GM19240 (cell line): ENCODE data around the gene TIE1.
"Not testable (repeated sequence)": the region's sequence is repeated elsewhere in the genome, so short reads cannot be mapped to it uniquely, and the experiment has no call there.

Source experiments
- DNase-seq: peaks from one replicate; pipeline ENCODE4 v3.0.0; 2011; ENCODE audit warnings: low spot score; ENCODE audit not compliant: insufficient read length

TIE1 gene

DNA sequence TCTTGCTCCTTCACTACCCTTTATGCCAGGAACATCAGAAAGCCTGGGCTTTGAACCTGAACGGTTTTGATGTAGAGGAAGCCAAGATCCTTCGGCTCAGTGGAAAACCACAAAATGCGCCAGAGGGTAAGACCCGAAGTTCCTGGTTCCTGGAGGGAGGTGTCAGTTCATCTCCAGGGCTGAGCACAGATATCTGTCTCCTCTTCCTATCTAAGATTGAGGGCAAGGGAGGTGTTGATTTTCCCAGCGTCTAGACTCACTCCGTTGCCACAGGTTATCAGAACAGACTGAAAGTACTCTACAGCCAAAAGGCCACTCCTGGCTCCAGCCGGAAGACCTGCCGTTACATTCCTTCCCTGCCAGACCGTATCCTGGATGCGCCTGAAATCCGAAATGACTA, 58.9 kb downstream of the TIE1 start:
- DNase-seq = no peak

DNA sequence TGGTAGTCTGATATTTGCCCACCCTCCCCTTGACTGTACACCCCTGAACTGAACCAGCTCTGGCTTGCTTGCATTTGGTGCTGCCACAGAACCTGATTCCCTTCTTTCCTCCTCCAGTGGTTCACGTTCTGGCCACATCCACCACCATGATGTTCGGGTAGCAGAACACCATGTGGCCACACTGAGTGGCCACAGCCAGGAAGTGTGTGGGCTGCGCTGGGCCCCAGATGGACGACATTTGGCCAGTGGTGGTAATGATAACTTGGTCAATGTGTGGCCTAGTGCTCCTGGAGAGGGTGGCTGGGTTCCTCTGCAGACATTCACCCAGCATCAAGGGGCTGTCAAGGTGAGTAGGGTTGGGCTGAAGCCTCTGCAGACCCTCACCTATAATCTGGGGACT, 59.8 kb downstream of the TIE1 start:
- DNase-seq = no peak

DNA sequence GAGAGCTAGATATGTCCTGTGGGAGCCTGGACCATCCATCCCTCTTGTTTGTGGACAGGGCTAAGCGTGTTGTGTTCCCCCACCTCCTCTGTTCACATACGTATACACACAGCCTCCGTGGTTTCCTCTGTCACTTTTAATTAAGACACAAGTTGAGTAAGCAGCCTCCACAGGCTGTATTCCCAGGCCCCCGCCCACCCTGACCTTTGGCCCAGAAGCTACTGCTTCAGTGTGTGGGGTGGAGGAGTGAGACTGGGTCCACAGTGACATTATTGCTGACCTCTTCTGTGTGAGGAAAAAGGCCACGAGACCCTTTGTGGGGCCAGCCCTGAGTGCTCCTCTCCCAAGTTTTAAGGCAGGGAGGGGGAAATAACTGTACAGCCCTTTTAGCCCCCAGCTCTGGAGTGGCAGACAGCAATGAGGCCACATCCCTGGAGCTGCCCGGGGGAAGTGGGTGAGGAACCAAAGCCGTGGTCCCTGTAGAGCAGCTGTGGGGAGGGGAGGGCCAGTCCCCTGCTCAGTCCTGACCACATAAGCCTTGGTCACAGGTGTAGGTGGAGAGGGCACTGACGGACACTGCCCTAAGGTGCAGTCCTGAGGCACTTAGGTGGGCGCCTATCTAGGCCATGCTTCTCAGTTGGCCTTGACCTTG, 62.6 kb downstream of the TIE1 start:
- DNase-seq = no peak

DNA sequence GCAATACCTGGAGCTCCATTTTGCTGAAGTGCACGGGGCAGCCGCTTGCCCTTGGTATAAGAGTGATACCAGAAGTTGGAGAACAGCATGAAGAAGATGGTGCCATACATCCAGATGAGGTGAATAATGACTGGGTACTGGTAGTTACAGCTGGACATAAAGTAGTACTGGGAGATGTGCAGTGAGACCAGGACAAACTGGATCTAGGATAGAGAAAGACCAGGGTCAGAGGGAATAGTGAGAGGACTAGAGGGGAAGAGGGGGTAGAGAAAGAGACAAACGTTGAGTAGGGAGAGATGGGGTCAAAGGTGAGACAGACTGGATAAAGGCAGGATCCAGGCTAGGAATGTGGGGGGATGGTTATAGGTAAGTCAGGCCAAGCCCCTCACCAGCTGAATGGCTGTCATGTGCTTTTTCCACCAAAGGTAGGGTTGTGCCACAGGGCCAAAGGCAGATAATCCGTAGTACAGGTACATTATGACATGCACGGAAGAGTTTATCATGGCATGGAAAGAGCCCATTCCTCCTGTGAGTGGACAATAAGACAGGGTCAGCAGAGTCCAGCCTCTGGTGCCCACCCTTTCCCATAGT, 63.2 kb downstream of the TIE1 start:
- DNase-seq = no peak

DNA sequence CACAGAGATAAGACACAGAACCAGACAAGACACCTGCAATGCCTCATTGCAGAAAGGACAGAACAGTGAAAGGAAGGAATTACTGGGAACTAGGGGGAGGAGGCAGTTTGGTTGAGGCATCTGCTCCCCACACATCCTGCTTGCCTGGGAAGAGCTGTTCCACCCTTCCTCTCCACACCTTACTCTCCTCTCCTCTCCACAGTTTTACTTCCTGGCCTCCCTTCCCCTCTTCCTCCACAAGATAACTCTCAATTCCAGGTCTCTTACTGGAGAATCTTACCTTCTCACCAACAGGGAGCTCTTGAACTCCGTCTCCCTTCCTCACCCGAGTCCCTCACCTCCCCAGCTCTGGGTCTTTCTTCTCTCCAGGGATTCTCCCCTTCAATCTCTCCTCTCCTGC, 64.9 kb downstream of the TIE1 start:
- DNase-seq = no peak

DNA sequence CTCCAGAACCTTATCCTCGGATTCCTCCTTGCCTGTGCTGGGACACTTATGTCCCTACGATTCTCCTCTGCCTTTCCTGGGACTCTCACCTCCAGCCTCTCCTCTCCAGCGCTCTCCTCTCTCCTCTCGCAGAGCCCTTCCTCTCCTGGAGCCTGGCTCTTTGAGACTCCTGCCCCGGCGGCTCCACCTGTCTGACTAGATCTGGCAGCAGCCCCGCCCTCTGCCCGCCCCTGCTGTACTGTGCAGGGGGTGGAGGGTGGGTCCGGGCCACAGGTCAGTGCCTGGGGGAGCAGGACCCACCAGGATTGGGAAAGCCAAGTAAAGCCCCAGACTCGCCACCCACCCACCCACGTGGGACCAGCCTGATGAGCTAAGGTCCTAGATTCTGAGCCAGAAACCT, 65.4 kb downstream of the TIE1 start:
- no peak for DNase-seq

DNA sequence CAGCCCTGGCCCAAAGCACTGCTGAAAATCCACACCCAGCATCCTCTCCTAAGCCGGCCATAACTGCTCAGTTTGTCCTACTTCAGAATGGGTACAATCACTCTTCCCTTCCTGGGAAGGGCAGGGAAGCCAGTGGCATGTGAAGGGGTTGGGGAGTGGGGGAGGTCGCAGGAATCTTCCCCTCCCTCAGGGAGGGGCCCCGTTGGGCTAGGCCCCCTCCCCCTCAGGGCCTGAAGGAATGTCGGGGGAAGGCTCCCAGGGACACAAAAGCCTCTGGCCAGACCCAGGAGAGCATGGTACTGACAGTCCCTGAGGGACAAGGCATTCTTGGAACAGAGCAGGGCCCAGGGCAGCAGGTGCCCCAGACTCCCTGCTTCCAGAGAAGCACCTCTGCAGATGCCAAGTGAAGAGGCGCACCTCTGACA, 65.8 kb downstream of the TIE1 start:
- no peak for DNase-seq

DNA sequence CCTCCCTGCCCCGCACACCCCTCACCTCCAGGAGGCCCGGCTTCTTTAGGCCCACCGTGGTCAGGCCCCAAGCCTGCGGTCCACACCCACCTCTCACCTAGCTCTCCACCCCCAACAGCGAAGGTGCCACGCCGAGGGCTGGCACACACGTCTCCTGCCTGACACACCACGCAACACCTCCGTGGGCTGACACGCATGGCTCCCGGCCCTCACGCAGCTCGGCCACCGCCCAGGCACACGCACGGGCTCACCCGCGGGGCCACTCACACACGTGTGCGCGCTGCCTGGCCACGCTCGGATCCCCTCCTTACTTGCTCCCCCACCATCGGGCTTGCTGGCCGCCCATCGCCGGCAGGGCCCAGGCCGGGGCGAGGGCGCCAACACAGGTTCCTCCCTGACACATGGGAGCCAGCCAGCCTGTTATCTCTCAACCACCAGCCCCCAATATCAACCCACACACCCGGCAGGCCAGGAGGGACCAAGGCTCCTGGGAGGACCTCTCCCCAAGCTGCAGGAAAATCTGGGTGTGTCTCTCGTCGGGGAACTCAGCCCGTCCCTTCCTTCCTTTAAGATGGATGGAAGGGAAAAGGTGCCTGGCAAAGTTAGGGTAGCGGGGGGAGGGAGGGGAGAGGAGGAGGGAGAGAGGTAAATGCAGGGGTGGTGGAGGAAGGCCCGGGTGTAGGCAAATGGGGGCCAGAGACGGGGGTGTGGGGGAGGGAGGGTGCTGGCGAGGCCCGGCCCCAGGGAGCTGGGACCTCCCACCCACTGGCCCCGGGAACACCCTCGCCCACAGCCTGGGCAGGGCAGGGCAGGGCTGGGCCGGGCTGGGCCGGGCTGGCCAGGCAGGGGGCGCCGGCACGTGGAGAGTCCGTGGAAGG, 66.5 kb downstream of the TIE1 start:
- peak; percentile 41 for DNase-seq

DNA sequence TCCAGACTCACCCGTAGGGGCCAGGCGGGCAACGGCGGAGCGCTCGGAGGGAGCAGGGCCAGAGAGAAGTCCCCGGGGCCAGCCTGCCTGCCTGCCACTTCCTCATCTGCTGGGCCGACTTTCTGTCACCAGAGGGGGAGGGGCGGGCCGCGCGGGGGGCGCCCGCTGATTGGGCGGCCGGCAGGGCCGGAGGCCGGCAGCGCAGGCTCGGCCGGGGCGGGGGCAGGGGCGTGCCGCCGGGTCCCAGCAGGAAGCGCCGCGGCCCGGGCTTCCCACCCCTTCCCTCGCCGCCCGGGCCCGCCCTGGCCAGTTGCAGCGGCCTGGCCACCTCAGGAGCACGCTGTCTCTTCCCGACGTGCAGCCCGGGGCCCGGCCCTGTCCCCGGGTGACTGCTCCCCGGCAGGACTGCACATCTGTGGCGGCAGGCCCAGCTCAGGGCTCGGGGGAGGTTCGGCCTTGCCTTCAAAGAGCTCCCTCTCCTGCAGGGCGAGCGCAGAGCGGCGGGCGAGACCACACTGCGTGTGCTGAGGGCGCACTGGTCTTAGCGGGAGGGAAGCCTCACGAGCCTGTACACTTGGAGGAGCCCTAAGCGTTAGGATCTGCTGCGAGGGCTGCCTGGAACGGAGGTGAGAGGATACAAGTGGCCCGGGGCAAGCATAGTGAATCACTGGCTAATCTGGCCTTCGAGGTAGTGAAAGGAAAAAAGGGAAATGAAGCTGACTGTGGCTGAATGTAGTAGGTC, 67.3 kb downstream of the TIE1 start, which contains the start of gene ELOVL1:
TSS of gene ELOVL1 (minus strand) at position 108 of the 742 bp plus-strand sequence. CDS start 2,402 bp downstream, outside the sequence.
- peak; percentile 86 for DNase-seq

DNA sequence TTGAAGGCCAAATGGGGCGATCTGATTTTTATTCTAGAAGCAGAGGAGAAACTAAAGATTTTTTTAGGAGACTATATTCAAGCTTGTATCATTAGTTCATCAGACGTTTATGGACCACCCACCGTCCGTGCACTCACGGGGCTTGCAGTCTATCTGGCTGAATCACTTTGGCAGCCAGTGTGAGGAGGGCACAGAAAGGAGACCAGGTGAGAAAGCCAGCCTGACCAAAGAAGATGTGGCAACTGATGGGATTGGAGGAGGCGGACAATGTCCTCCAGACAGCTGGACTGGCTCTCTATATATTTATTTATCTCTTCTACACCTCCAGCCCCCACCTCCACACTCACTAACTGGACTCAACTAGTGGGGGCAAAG, 67.9 kb downstream of the TIE1 start:
- DNase-seq = no peak

DNA sequence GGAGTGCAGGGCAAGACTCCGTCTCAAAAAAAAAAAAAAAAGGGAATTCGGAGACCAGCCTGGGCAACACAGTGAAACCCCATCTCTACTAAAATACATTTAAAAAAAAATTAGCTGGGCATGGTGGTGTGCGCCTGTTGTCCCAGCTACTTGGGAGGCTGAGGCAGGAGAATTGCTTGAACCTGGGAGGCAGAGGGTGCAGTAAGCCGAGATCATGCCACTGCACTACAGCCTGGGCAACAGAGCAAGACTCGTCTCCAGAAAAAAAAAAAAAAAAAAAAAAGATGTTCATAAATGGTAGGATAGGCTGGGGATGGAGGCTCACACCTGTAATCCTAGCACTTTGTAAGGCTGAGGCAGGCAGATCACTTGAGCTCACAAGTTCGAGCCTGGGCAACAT, 69.0 kb downstream of the TIE1 start:
- not testable (repeated sequence) for DNase-seq

DNA sequence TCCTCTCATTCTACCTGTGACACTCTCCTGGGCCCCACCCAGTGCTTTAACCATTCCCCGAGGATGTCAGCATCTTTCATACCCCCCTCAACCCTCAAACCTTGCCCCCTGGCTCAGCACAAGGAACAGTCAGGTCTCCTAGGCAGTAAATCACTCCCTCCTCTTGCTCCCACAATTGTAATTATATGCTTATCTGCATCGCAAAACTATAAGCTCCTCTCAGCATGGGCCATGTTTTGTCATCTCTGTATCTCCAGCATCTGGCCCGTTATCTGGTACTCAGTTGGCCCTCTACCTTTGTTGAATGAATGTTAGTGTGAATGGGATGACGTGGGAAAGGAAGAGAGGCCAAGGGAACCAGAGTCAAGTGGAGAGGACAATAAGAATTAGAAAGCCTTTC, 69.8 kb downstream of the TIE1 start:
- DNase-seq = no peak

DNA sequence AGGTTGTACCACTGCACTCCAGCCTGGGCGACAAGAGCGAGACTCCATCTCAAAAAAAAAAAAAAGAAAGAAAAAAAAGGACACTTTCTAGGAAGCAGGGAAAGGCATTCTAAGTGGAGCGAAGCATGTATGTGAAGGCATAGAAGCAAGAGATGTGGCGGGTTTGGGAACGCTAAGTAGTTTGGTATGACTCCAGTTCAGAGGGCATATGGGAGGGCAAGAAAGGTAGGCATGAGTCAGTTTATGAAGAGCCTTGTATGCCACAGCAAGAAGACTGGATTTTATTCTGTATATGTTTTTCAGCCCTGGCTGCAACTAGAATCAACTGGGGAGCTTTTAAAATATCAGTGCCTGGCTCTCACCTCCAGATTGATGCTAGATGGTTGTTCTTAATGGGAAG, 71.4 kb downstream of the TIE1 start:
- DNase-seq = no peak
